Epidermal melanocyte (primary cell): Measurements from ENCODE around the gene KRTAP5-3.

Experiments used
- DNase-seq: peaks from one replicate; pipeline ENCODE4 v3.0.0; 2011; ENCODE audit warnings: low spot score; ENCODE audit not compliant: insufficient read length

The KRTAP5-3 gene

GRCh38 chr11:1565173-1565903, 42.9 kb downstream of the KRTAP5-3 start:
- peak; percentile 14 for DNase-seq

- peak; percentile 10 for DNase-seq
Measured at GRCh38 chr11:1564535-1565172, 43.6 kb downstream of the KRTAP5-3 start.

DNA sequence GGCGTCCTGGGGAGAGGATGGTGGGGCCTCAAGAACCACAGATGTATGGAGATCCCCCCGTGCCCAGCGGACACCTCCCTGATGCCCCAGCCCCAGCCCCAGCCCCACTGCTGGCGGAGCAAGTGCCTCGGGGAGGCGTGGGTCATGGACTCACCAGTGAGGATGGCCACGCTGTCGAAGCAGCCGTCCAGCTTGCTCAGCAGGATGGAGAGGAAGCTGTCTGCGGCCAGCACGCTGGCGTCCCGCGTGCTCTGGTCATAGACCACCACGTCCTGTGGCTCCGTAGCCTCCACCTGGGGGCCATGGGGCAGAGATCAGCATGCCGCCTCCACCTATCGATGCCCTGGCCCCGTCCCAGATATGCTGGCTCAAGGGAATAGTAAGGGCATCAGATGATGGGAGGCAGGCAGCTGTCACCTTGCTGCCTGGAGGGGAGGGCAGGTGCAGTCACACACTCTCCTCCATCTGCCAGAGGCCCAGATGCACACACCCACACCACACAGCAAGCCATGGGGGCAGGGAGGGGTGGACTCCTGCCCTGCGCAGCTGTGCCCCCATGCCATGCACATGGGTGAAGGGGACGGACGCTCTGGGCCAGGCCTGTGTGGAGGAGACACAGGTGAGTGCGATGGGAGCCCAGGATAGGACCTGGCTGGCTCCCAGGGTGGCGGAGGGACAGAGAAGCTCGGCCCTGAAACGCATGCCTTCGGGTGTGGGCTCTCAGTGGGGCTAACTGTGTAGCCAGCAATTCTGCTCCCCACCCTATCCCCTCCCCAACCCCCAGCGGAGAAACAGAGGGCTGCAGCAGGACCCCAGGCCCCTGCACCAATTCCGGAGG, 44.3 kb downstream of the KRTAP5-3 start:
- DNase-seq, result peak; percentile 19

DNA sequence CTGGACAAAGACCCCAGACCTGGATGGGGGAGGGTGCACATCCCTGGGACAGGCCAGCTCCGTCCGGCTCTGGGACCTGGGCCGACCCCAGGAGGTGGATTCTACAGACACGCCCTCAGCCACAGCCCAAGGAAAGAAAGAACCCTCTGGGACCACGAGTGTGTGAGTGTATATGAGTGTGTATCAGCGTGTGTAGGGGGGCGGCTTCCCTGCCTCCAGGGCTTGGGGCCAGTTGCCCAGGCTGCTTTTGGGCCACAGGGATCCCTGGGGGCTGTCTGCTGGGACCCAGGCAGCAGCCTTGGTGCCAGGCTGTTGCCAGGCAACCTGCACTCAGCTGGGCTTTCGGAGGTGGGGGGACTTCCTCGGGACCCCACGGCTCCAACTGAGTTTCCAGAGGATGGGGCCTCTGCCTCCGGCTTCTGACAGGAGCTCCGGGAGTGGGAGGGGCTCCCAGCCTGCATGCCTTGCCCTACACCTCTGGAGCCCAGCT, 45.1 kb downstream of the KRTAP5-3 start:
- DNase-seq, result peak; percentile 14

DNA sequence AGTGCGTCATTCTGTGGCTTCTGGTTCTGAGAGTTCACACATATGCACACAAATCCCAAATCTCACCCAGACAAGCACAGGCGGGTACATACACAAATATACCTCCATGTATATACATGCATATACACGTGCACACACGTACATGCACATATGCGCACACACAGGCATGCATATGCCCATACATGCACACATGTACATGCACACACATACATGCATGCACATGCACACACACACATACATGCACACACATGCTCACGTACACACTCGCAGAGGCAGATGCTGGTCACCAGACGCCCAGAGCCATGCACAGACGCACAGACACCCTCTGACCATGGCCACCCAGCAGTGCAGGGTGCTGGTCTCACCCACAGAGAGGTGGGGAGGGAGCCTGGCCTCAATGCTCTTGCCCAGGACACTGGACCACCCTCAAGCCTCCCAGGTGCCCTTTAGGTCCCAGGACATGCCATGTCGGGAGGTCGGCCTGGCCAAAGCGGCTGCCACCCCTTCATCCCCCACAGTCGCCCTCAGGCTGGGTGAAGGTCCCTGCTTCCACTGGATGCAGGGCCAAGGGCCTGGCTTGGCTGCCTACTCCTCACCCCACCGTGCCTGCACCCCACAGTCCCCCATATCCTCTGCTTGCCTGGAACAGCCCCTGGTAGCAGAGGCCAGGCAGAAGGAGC, 45.7 kb downstream of the KRTAP5-3 start:
- no peak for DNase-seq

- no peak for DNase-seq
Measured at GRCh38 chr11:1561955-1562354, 46.3 kb downstream of the KRTAP5-3 start.

DNA sequence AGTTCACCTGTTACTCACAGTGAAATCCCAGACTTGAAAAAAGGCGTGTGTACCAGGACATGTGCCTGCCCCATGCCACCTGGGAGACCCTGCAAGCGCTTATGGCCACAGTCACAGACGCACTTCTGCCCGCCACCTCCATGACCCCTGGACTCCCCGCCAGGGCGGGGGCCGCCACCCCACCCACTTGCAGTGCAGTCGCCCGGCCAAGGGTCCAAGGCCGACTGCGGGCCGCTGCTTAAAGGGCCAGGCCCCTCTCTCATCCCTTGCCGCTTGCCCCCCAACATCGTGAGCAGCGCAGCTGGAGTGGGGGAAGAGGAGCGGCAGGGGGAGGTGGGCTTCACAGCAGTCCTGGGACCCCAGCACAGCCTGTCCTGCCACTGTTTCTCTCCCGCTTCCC, 47.0 kb downstream of the KRTAP5-3 start:
- no peak for DNase-seq

GRCh38 chr11:1560649-1561251, 47.5 kb downstream of the KRTAP5-3 start:
- DNase-seq, result no peak

- DNase-seq, result peak; percentile 16
Measured at GRCh38 chr11:1560002-1560648, 48.1 kb downstream of the KRTAP5-3 start.

- DNase-seq, result peak; percentile 99
Measured at GRCh38 chr11:1559111-1559951, 48.9 kb downstream of the KRTAP5-3 start.

DNA sequence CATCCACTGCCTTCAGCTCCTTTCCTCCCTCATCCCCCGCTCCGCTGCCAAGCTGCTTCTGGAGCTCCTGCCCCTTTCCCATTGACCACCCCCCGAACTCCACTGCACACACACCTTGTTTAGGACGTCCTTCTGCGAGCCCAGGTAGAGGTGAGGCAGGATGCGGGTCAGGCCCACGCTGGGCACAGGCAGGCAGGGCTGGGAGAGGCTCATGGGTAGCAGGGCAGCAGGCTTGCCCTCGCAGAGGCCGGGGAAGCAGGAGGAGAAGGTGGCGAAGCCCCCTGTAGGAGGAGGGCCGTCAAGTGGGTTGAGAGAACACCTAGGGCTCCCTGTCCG, 49.5 kb downstream of the KRTAP5-3 start:
- DNase-seq, result no peak

GRCh38 chr11:1557904-1558774, 50.1 kb downstream of the KRTAP5-3 start:
- peak; percentile 95 for DNase-seq
